Astrocyte (in vitro differentiated cells and primary cell): Measurements from ENCODE around the gene PRKCE. TPM values are rescaled to one million over a fixed set of nuclear protein-coding genes. Genes with fewer than 3 reads are reported as not detected.
"Not testable (repeated sequence)": the region's sequence is repeated elsewhere in the genome, so short reads cannot be mapped to it uniquely, and the experiment has no call there.

Experiments used
- DNase-seq: peaks from one replicate; pipeline ENCODE4 v3.0.0-alpha.2; 2010; ENCODE audit warnings: low read depth
- FAIRE-seq: peaks from 2 replicates; lab custom pipeline; 2011; peaks lifted over from hg19 to GRCh38; lab: Jason Lieb, UNC
- H2AFZ ChIP-seq: 2 replicates; pipeline ENCODE4 v1.6.0; 2012; ENCODE audit warnings: low read depth, low read length, inconsistent platforms
- H3K27ac ChIP-seq: 2 replicates; pipeline ENCODE4 v1.5.1; 2011; ENCODE audit warnings: low read depth, low read length, inconsistent platforms
- H3K27me3 ChIP-seq: 2 replicates; pipeline ENCODE4 v1.6.0; 2011; ENCODE audit warnings: low read length, inconsistent platforms; ENCODE audit not compliant: insufficient read depth
- H3K36me3 ChIP-seq: 2 replicates; pipeline ENCODE4 v1.5.1; 2011; ENCODE audit warnings: low read length, inconsistent platforms; ENCODE audit not compliant: insufficient read depth
- H3K4me1 ChIP-seq: 2 replicates; pipeline ENCODE4 v1.5.1; 2011; ENCODE audit warnings: low read length, inconsistent platforms; ENCODE audit not compliant: insufficient read depth
- H3K4me2 ChIP-seq: 2 replicates; pipeline ENCODE4 v1.6.0; 2012; ENCODE audit warnings: low read length, inconsistent platforms
- H3K4me3 ChIP-seq: 2 replicates; pipeline ENCODE4 v1.5.1; 2011; ENCODE audit warnings: low read depth, mild to moderate bottlenecking, low read length, inconsistent platforms; ENCODE audit not compliant: insufficient read depth
- H3K79me2 ChIP-seq: 2 replicates; pipeline ENCODE4 v1.6.0; 2012; ENCODE audit warnings: mild to moderate bottlenecking, low read length, inconsistent platforms; ENCODE audit not compliant: insufficient read depth
- H3K9ac ChIP-seq: 2 replicates; pipeline ENCODE4 v1.6.0; 2012; ENCODE audit warnings: mild to moderate bottlenecking, low read length, inconsistent platforms
- H3K9me3 ChIP-seq: 2 replicates; pipeline ENCODE4 v1.5.1; 2012; ENCODE audit warnings: low read depth, mild to moderate bottlenecking, low read length, inconsistent platforms; ENCODE audit not compliant: insufficient read depth
- H4K20me1 ChIP-seq: 2 replicates; pipeline ENCODE4 v1.6.0; 2012; ENCODE audit warnings: low read length, inconsistent platforms; ENCODE audit not compliant: insufficient read depth
- H3K27ac Mint-ChIP-seq: one replicate; pipeline ENCODE4 v1.8.0; 2021; ENCODE audit warnings: mild to moderate bottlenecking, mixed read lengths; ENCODE audit not compliant: unreplicated experiment
- H3K27me3 Mint-ChIP-seq: one replicate; pipeline ENCODE4 v1.8.0; 2021; ENCODE audit warnings: low read depth, mixed read lengths; ENCODE audit not compliant: unreplicated experiment
- H3K36me3 Mint-ChIP-seq: one replicate; pipeline ENCODE4 v1.8.0; 2021; ENCODE audit warnings: low read depth, mixed read lengths; ENCODE audit not compliant: unreplicated experiment
- H3K4me1 Mint-ChIP-seq: one replicate; pipeline ENCODE4 v1.8.0; 2021; ENCODE audit warnings: low read depth, mixed read lengths; ENCODE audit not compliant: unreplicated experiment
- H3K4me3 Mint-ChIP-seq: one replicate; pipeline ENCODE4 v1.8.0; 2021; ENCODE audit warnings: mild to moderate bottlenecking, moderate library complexity, mixed read lengths; ENCODE audit not compliant: unreplicated experiment
- H3K9me3 Mint-ChIP-seq: one replicate; pipeline ENCODE4 v1.8.0; 2021; ENCODE audit warnings: mild to moderate bottlenecking, mixed read lengths; ENCODE audit not compliant: unreplicated experiment
- EZH2 ChIP-seq: IDR thresholded peaks from 2 replicates; pipeline ENCODE4 v1.6.1; 2012; ENCODE audit warnings: mild to moderate bottlenecking, low read length, inconsistent platforms; ENCODE audit not compliant: insufficient read depth
- total RNA-seq: library from RNA; stranded (reverse); gene quantifications from 2 replicates; pipeline ENCODE4 v1.2.1, GENCODE V29; 2021
- TF ChIP-seq, protein P1 (sequence below): IDR thresholded peaks from 2 replicates; pipeline ENCODE4 v1.5.1; 2011; ENCODE audit warnings: low read depth, mild to moderate bottlenecking, inconsistent platforms, low read length, moderate library complexity; ENCODE audit not compliant: insufficient read depth

PRKCE gene
- total RNA-seq, 1 donor from 2014 or later, result 12.8 TPM

- Histone ChIP-seq H3K9me3 (no peaks in the 10 kb centered on the region), H2AFZ (no peak overlapping the region), H3K4me1 (no peaks in the 10 kb centered on the region), H3K79me2 (no peaks in the 10 kb centered on the region), H3K9ac (no peak overlapping the region), H3K27ac (no peak overlapping the region), H3K36me3 (no peaks in the 10 kb centered on the region), H3K4me2 (no peak overlapping the region), H3K4me3 (no peak overlapping the region), H3K27me3 (no peaks in the 10 kb centered on the region), H4K20me1 (peaks cover 33% of the 10 kb centered on the region)
- H3K4me3 Mint-ChIP-seq, result no peak overlapping the region
- peaks cover 6% of the 10 kb centered on the region for H3K36me3 Mint-ChIP-seq
- H3K27me3 Mint-ChIP-seq, result peaks cover 8% of the 10 kb centered on the region
- FAIRE-seq, result no peak
- H3K4me1 Mint-ChIP-seq, result no peaks in the 10 kb centered on the region
- no peak for TF ChIP-seq EZH2
- TF ChIP-seq, protein P1, sequence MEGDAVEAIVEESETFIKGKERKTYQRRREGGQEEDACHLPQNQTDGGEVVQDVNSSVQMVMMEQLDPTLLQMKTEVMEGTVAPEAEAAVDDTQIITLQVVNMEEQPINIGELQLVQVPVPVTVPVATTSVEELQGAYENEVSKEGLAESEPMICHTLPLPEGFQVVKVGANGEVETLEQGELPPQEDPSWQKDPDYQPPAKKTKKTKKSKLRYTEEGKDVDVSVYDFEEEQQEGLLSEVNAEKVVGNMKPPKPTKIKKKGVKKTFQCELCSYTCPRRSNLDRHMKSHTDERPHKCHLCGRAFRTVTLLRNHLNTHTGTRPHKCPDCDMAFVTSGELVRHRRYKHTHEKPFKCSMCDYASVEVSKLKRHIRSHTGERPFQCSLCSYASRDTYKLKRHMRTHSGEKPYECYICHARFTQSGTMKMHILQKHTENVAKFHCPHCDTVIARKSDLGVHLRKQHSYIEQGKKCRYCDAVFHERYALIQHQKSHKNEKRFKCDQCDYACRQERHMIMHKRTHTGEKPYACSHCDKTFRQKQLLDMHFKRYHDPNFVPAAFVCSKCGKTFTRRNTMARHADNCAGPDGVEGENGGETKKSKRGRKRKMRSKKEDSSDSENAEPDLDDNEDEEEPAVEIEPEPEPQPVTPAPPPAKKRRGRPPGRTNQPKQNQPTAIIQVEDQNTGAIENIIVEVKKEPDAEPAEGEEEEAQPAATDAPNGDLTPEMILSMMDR, result no peak
- H3K9me3 Mint-ChIP-seq, result peaks cover 3% of the 10 kb centered on the region
- H3K27ac Mint-ChIP-seq, result no peak overlapping the region
- no peak for DNase-seq
Measured at GRCh38 chr2:45713591-45713990, 62.1 kb downstream of the PRKCE start.

DNA sequence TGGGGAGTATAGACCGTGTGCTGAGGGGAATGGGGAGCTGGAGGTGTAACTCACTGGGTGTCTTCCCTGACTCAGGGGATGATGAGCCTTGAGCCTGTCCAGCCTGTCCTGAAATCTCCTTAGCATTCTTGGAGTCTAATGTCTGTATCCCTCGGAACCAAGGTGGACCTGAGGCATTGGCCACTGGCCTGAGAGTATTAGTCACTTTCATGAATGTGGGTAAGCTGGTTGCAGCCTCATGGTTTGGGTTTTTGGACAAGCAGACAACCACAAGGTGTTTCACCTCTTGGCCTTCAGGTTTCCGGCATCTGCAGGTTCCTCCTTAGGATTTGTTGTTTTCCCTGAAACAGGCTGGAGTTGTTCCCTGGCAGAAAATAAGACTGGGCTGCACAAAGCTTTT lies 63.2 kb downstream of the PRKCE start:
- Mint-ChIP-seq H3K9me3 (no peaks in the 10 kb centered on the region), H3K36me3 (peaks cover 4% of the 10 kb centered on the region), H3K27ac (no peak overlapping the region), H3K4me3 (no peak overlapping the region), H3K4me1 (no peaks in the 10 kb centered on the region), H3K27me3 (peaks cover 8% of the 10 kb centered on the region)
- H2AFZ ChIP-seq, result no peak overlapping the region
- no peaks in the 10 kb centered on the region for H3K9me3 ChIP-seq
- H3K27me3 ChIP-seq, result no peaks in the 10 kb centered on the region
- no peaks in the 10 kb centered on the region for H3K79me2 ChIP-seq
- H3K4me3 ChIP-seq, result no peak overlapping the region
- no peak for TF ChIP-seq EZH2
- TF ChIP-seq, protein P1, result no peak
- no peaks in the 10 kb centered on the region for H3K4me1 ChIP-seq
- H3K4me2 ChIP-seq, result no peak overlapping the region
- FAIRE-seq (no peak), DNase-seq (no peak)
- H4K20me1 ChIP-seq, result peaks cover 30% of the 10 kb centered on the region
- H3K36me3 ChIP-seq, result no peaks in the 10 kb centered on the region
- no peak overlapping the region for H3K9ac ChIP-seq
- no peak overlapping the region for H3K27ac ChIP-seq

GRCh38 chr2:45715601-45716379 lies 64.3 kb downstream of the PRKCE start:
- H3K27me3 Mint-ChIP-seq, result peaks cover 10% of the 10 kb centered on the region
- H4K20me1 ChIP-seq, result peaks cover 23% of the 10 kb centered on the region
- TF ChIP-seq, protein P1, result no peak
- no peak for TF ChIP-seq EZH2
- H3K27ac ChIP-seq, result no peak overlapping the region
- H3K9me3 Mint-ChIP-seq, result no peaks in the 10 kb centered on the region
- H3K4me1 ChIP-seq, result no peaks in the 10 kb centered on the region
- H3K4me3 ChIP-seq, result no peak overlapping the region
- no peak for DNase-seq
- no peaks in the 10 kb centered on the region for H3K79me2 ChIP-seq
- no peak overlapping the region for H3K27ac Mint-ChIP-seq
- H3K9ac ChIP-seq, result no peak overlapping the region
- no peaks in the 10 kb centered on the region for H3K36me3 ChIP-seq
- no peak overlapping the region for H3K4me2 ChIP-seq
- no peak overlapping the region for H3K4me3 Mint-ChIP-seq
- H3K9me3 ChIP-seq, result no peaks in the 10 kb centered on the region
- no peaks in the 10 kb centered on the region for H3K27me3 ChIP-seq
- no peaks in the 10 kb centered on the region for H3K4me1 Mint-ChIP-seq
- no peak for FAIRE-seq
- no peak overlapping the region for H2AFZ ChIP-seq
- peaks cover 4% of the 10 kb centered on the region for H3K36me3 Mint-ChIP-seq

DNA sequence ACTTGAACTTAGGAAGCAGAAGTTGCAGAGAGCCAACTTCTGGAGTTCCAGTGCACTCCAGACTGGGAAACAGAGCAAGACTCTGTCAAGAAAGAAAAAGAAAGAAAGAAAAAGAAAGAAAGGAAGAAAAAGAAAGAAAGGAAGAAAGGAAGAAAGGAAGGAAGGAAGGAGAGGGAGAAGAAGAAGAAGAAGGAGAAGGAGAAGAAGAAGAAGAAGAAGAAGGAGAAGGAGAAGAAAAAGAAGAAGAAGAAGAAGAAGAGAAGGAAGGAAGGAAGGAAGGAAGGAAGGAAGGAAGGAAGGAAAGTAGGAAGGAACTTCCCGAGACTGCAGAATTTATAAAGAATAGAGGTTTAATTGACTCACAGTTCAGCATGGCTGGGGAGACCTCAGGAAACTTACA lies 65.0 kb downstream of the PRKCE start:
- H3K27me3 Mint-ChIP-seq, H3K9ac ChIP-seq, H3K79me2 ChIP-seq, H3K27ac ChIP-seq, DNase-seq, H3K27ac Mint-ChIP-seq, FAIRE-seq, H3K36me3 Mint-ChIP-seq, H3K36me3 ChIP-seq, H3K9me3 Mint-ChIP-seq, H3K4me2 ChIP-seq, H3K4me3 ChIP-seq, H3K4me1 ChIP-seq, H2AFZ ChIP-seq, H3K27me3 ChIP-seq, H3K9me3 ChIP-seq, H3K4me3 Mint-ChIP-seq, H3K4me1 Mint-ChIP-seq: not testable (repeated sequence)
- peaks cover 22% of the 10 kb centered on the region for H4K20me1 ChIP-seq
